CD4-positive, alpha-beta T cell treated with Interleukin-17A for 1 hour (primary cell): ENCODE results near the gene SDF2L1.
"Not testable (repeated sequence)": the region's sequence is repeated elsewhere in the genome, so short reads cannot be mapped to it uniquely, and the experiment has no call there.

ENCODE experiments used
- DNase-seq: peaks from one replicate; pipeline ENCODE4 v3.0.0-alpha.2; 2020

SDF2L1 gene

GRCh38 chr22:21688341-21688705, 46.2 kb downstream of the SDF2L1 start:
- DNase-seq, result no peak

GRCh38 chr22:21688706-21689381, 46.7 kb downstream of the SDF2L1 start:
- DNase-seq, result no peak

- DNase-seq, result no peak
These were observed 48.3 kb downstream of the SDF2L1 start for GRCh38 chr22:21690401-21690801.

GRCh38 chr22:21691816-21692215, 49.7 kb downstream of the SDF2L1 start:
- DNase-seq, result no peak

GRCh38 chr22:21692856-21693255, 50.8 kb downstream of the SDF2L1 start:
- not testable (repeated sequence) for DNase-seq

GRCh38 chr22:21693333-21693998, 51.4 kb downstream of the SDF2L1 start:
- DNase-seq, result no peak
